H1 (cell line): Measurements from ENCODE around the gene FGF12. TPM values are rescaled to one million over a fixed set of nuclear protein-coding genes. Genes with fewer than 3 reads are reported as not detected.

ENCODE experiments used
- CTCF ChIA-PET: fragments of 300-600 bp; sonication (Branson Sonifier 250); formaldehyde crosslinking; loops from one replicate; lab custom pipeline; 2021; ENCODE audit not compliant: partially characterized antibody; lab: Charles Lee
- POLR2A ChIA-PET: fragments of 300-600 bp; sonication (Branson Sonifier 250); formaldehyde crosslinking; loops from one replicate; lab custom pipeline; 2021; ENCODE audit warnings: inconsistent platforms; ENCODE audit not compliant: partially characterized antibody; lab: Charles Lee
- DNase-seq, 2 experiments: peaks; one replicate each; pipeline versions ENCODE4 v3.0.0 to v3.0.0-alpha.2; 2010 to 2022; ENCODE audit warnings: low spot score in 2 of 2, low read depth in 1 of 2, mixed read lengths in 1 of 2
- FAIRE-seq: peaks from 2 replicates; lab custom pipeline; 2011; peaks lifted over from hg19 to GRCh38; lab: Jason Lieb, UNC
- H2AFZ ChIP-seq: 2 replicates; pipeline ENCODE4 v1.8.1; 2012; ENCODE audit warnings: low read length, inconsistent platforms
- H2AK5ac ChIP-seq: 2 replicates; pipeline ENCODE4 v1.6.1; 2013; ENCODE audit warnings: low read depth, low read length
- H2BK120ac ChIP-seq: replicated peaks from 2 replicates; pipeline ENCODE3; 2013; ENCODE audit warnings: low read depth, low read length, inconsistent platforms
- H2BK12ac ChIP-seq: 2 replicates; pipeline ENCODE4 v1.6.1; 2013; ENCODE audit warnings: low read depth, low read length
- H2BK15ac ChIP-seq: 2 replicates; pipeline ENCODE4 v1.6.1; 2013; ENCODE audit warnings: low read length
- H2BK20ac ChIP-seq: 2 replicates; pipeline ENCODE4 v1.6.1; 2013; ENCODE audit warnings: low read length
- H2BK5ac ChIP-seq: 2 replicates; pipeline ENCODE4 v1.6.1; 2013; ENCODE audit warnings: low read depth, low read length
- H3K14ac ChIP-seq: 2 replicates; pipeline ENCODE4 v1.6.1; 2013; ENCODE audit warnings: inconsistent platforms; ENCODE audit not compliant: insufficient read length
- H3K18ac ChIP-seq: 2 replicates; pipeline ENCODE4 v1.6.1; 2013; ENCODE audit warnings: low read length; ENCODE audit errors: extremely low read depth
- H3K23ac ChIP-seq: 2 replicates; pipeline ENCODE4 v1.6.1; 2013; ENCODE audit warnings: inconsistent platforms; ENCODE audit not compliant: insufficient read length
- H3K23me2 ChIP-seq: 2 replicates; pipeline ENCODE4 v1.6.1; 2013; ENCODE audit warnings: low read depth, low read length
- H3K27ac ChIP-seq: 2 replicates; pipeline ENCODE4 v1.6.1; 2011; ENCODE audit warnings: low read depth, low read length, inconsistent platforms
- H3K27me3 ChIP-seq, 4 experiments: replicated peaks in 1 of 4; 1 replicate in 1 of 4; 2 replicates in 3 of 4; pipeline versions ENCODE4 v1.6.1 to v1.8.1; 2011 to 2013; ENCODE audit warnings: low read length in 3 of 4, mild to moderate bottlenecking in 3 of 4, inconsistent platforms in 2 of 4, mixed read lengths in 2 of 4, moderate library complexity in 1 of 4; ENCODE audit not compliant: control insufficient read depth in 3 of 4, insufficient read depth in 3 of 4; ENCODE audit errors: extremely low read depth in 1 of 4
- H3K36me3 ChIP-seq, 4 experiments: 2 replicates each; pipeline versions ENCODE4 v1.6.1 to v1.8.1; 2011 to 2013; ENCODE audit warnings: mild to moderate bottlenecking in 4 of 4, low read length in 3 of 4, moderate library complexity in 2 of 4, control low read depth in 1 of 4, inconsistent platforms in 1 of 4; ENCODE audit not compliant: insufficient read depth in 4 of 4, control insufficient read depth in 2 of 4
- H3K4ac ChIP-seq: replicated peaks from 2 replicates; pipeline ENCODE3; 2013; ENCODE audit warnings: low read length, low read depth, mixed read lengths, inconsistent platforms; ENCODE audit not compliant: insufficient read length
- H3K4me1 ChIP-seq, 4 experiments: replicated peaks in 1 of 4; 1 replicate in 1 of 4; 2 replicates in 3 of 4; pipeline versions ENCODE4 v1.6.1 to v1.8.1; 2011 to 2013; ENCODE audit warnings: low read length in 3 of 4, inconsistent platforms in 2 of 4, mixed read lengths in 1 of 4; ENCODE audit not compliant: insufficient read depth in 4 of 4, control insufficient read depth in 3 of 4
- H3K4me2 ChIP-seq, 2 experiments: 2 replicates each; pipeline versions ENCODE4 v1.6.1 to v1.8.1; 2011 to 2013; ENCODE audit warnings: low read depth in 2 of 2, low read length in 2 of 2, control low read depth in 1 of 2, inconsistent platforms in 1 of 2, mild to moderate bottlenecking in 1 of 2; ENCODE audit not compliant: insufficient read depth in 1 of 2
- H3K4me3 ChIP-seq, 4 experiments: fragments of 200-600, 300-600 bp in 1 of 4; sonication (generic), shearing (Covaris generic), sonication (Bioruptor Twin) in 1 of 4; 2 replicates each; pipeline versions ENCODE4 v1.5.1 to v1.8.1; 2011 to 2016; ENCODE audit warnings: low read length in 4 of 4, low read depth in 3 of 4, control low read depth in 2 of 4, inconsistent platforms in 2 of 4, mild to moderate bottlenecking in 2 of 4, mixed read lengths in 1 of 4, moderate library complexity in 1 of 4; ENCODE audit not compliant: insufficient read depth in 2 of 4; ENCODE audit errors: extremely low read depth in 1 of 4
- H3K56ac ChIP-seq: replicated peaks from 2 replicates; pipeline ENCODE3; 2013; ENCODE audit warnings: low read depth, mild to moderate bottlenecking, mixed read lengths, low read length, inconsistent platforms; ENCODE audit not compliant: insufficient read length
- H3K79me1 ChIP-seq: 2 replicates; pipeline ENCODE4 v1.6.1; 2013; ENCODE audit warnings: low read depth, low read length, control low read depth
- H3K79me2 ChIP-seq, 2 experiments: 2 replicates each; pipeline versions ENCODE4 v1.6.1 to v1.8.1; 2012 to 2013; ENCODE audit warnings: low read length in 2 of 2, mild to moderate bottlenecking in 2 of 2, inconsistent platforms in 1 of 2; ENCODE audit not compliant: insufficient read depth in 2 of 2, control insufficient read depth in 1 of 2
- H3K9ac ChIP-seq, 4 experiments: replicated peaks in 1 of 4; 1 replicate in 1 of 4; 2 replicates in 3 of 4; pipeline versions ENCODE4 v1.6.1 to v1.8.1; 2011 to 2013; ENCODE audit warnings: low read depth in 3 of 4, low read length in 3 of 4, control low read depth in 2 of 4, mild to moderate bottlenecking in 2 of 4, moderate library complexity in 2 of 4, inconsistent platforms in 1 of 4; ENCODE audit errors: extremely low read depth in 1 of 4
- H3K9me3 ChIP-seq, 2 experiments: 2 replicates each; pipeline versions ENCODE4 v1.6.1 to v1.8.1; 2012 to 2013; ENCODE audit warnings: mild to moderate bottlenecking in 2 of 2, moderate library complexity in 2 of 2, control low read depth in 1 of 2, inconsistent platforms in 1 of 2, low read depth in 1 of 2, low read length in 1 of 2, mixed read lengths in 1 of 2; ENCODE audit not compliant: insufficient read depth in 2 of 2
- H4K20me1 ChIP-seq, 2 experiments: replicated peaks in 1 of 2; 2 replicates each; pipeline versions ENCODE3 to v1.8.1; 2011 to 2013; ENCODE audit warnings: inconsistent platforms in 2 of 2, low read length in 2 of 2, mild to moderate bottlenecking in 1 of 2; ENCODE audit not compliant: insufficient read depth in 2 of 2, control insufficient read depth in 1 of 2
- H4K5ac ChIP-seq: 2 replicates; pipeline ENCODE4 v1.6.1; 2013; ENCODE audit warnings: low read length, low read depth, mixed read lengths, inconsistent platforms; ENCODE audit not compliant: insufficient read length
- H4K8ac ChIP-seq: 2 replicates; pipeline ENCODE4 v1.8.0; 2013; ENCODE audit warnings: mild to moderate bottlenecking, moderate library complexity, low read length, inconsistent platforms; ENCODE audit not compliant: insufficient read depth; ENCODE audit errors: extremely low read depth
- H4K91ac ChIP-seq: replicated peaks from 2 replicates; pipeline ENCODE3; 2013; ENCODE audit warnings: low read length, mixed read lengths, inconsistent platforms; ENCODE audit not compliant: insufficient read length
- ATF2 ChIP-seq: IDR thresholded peaks from 2 replicates; pipeline ENCODE4 v1.6.1; 2012; ENCODE audit warnings: low read length, inconsistent platforms
- BRCA1 ChIP-seq: IDR thresholded peaks from 2 replicates; pipeline ENCODE4 v1.6.1; 2012; ENCODE audit warnings: low read depth, low read length, improper control_type of control experiment
- CBX8 ChIP-seq: fragments of 300-800, 300-1000 bp; sonication (generic); IDR thresholded peaks from 2 replicates; pipeline ENCODE4 v1.7.1; 2016; ENCODE audit warnings: low read depth, low read length, borderline replicate concordance
- HDAC6 ChIP-seq: IDR thresholded peaks from one replicate; pipeline ENCODE4 v1.7.1; 2012; ENCODE audit warnings: low read depth, mild to moderate bottlenecking, inconsistent platforms, low read length, moderate library complexity
- JUN ChIP-seq: IDR thresholded peaks from 2 replicates; pipeline ENCODE4 v1.6.1; 2011; ENCODE audit warnings: low read depth, mild to moderate bottlenecking, improper control_type of control experiment, low read length
- MAFK ChIP-seq: IDR thresholded peaks from 2 replicates; pipeline ENCODE4 v1.6.1; 2012; ENCODE audit warnings: low read depth, mild to moderate bottlenecking, improper control_type of control experiment, low read length
- MAX ChIP-seq: IDR thresholded peaks from 2 replicates; pipeline ENCODE4 v1.6.1; 2012; ENCODE audit warnings: inconsistent platforms
- SAP30 ChIP-seq: fragments of 300-600 bp; sonication (generic); IDR thresholded peaks from 2 replicates; pipeline ENCODE4 v1.7.1; 2012; ENCODE audit warnings: low read length, moderate library complexity, mild to moderate bottlenecking, inconsistent platforms; ENCODE audit not compliant: insufficient read depth, insufficient replicate concordance
- SIN3A ChIP-seq, 2 experiments: IDR thresholded peaks in 1 of 2; conservative IDR thresholded peaks in 1 of 2; 2 replicates each; pipeline ENCODE4 v1.6.1; 2011 to 2012; ENCODE audit warnings: low read length in 2 of 2, improper control_type of control experiment in 1 of 2, low read depth in 1 of 2, mild to moderate bottlenecking in 1 of 2
- SRF ChIP-seq: IDR thresholded peaks from 2 replicates; pipeline ENCODE4 v1.6.1; 2011; ENCODE audit warnings: mild to moderate bottlenecking, low read depth, low read length, moderate library complexity
- USF2 ChIP-seq: IDR thresholded peaks from 2 replicates; pipeline ENCODE4 v1.6.1; 2011; ENCODE audit warnings: low read length, improper control_type of control experiment
- WGBS, 2 experiments: shearing (Covaris generic) in 1 of 2; methylation state at CpG; one replicate each; pipeline versions ENCODE4 v1.1.6 to v1.1.7; 2013 to 2015; ENCODE audit warnings: low lambda C conversion rate in 2 of 2, mixed read lengths in 2 of 2, inconsistent platforms in 1 of 2, low coverage in 1 of 2, missing lambda C conversion rate in 1 of 2; ENCODE audit not compliant: insufficient replicate concordance in 2 of 2, insufficient coverage in 1 of 2, insufficient read length in 1 of 2; ENCODE audit errors: extremely low coverage in 1 of 2, missing lambda C conversion rate in 1 of 2; 5-methylcytosine and 5-hydroxymethylcytosine counted together
- polyA plus RNA-seq, 7 experiments: library from polyadenylated mRNA; depleted of rRNA in 3 of 7; stranded (reverse) in 5 of 7; unstranded in 2 of 7; fragments of >200 nt in 5 of 7; fragments of 200-250 nt in 2 of 7; gene quantifications; 1 replicate in 5 of 7; 2 replicates in 1 of 7; 4 replicates in 1 of 7; pipeline versions ENCODE4 v1.2.1 to v1.2.3, GENCODE V29; 2011 to 2013; ENCODE audit warnings: missing spikeins in 2 of 7, mixed read lengths in 2 of 7
- total RNA-seq: library from RNA; stranded (reverse); fragmentation: NEBNext Ultra II Directional; extraction: Animal tissue kit (Norgen Biotek cat#: 25700); gene quantifications from 2 replicates; pipeline ENCODE4 v1.2.1, GENCODE V29; 2021

The FGF12 gene
- total and polyA plus RNA-seq, 2 of the 8 experiments (the other 6 are each of a cell fraction or from before 2014, with no cell fraction given): 4.1 to 16.6 TPM

- peaks cover under 1 to 2% (median under 1%) of the 10 kb centered on the region in 4 experiments; a peak in 4 of 7 replicates for H3K27me3 ChIP-seq
- no peaks in the 10 kb centered on the region for H3K9me3 ChIP-seq
- peaks cover 0 to 3% (median 0%) of the 10 kb centered on the region in 4 experiments; a peak in 1 of 7 replicates for H3K4me1 ChIP-seq
- no peak overlapping the region for H3K9ac ChIP-seq
- no peak overlapping the region for H3K27ac ChIP-seq
- ChIA-PET CTCF (interaction anchor here (1.3 to 1.6 kb wide), 3 partner anchors 15 to 237 kb away, joined by 3 read pairs; no protein-coding TSS in a partner anchor), POLR2A (no interaction called here)
- no peaks in the 10 kb centered on the region for H3K23me2 ChIP-seq
- no peak overlapping the region for H4K8ac ChIP-seq
- WGBS, 2 experiments: 49% methylated on average over 2 of the region's 2 CpGs; no CpG with 5 or more reads in 1 of the 2 experiments
- no peak overlapping the region for H2BK120ac ChIP-seq
- H3K4ac ChIP-seq: no peak overlapping the region
- H3K56ac ChIP-seq: no peak overlapping the region
- H3K4me2 ChIP-seq: no peak overlapping the region
- H2BK15ac ChIP-seq: no peak overlapping the region
- no peaks in the 10 kb centered on the region for H3K36me3 ChIP-seq
- no peaks in the 10 kb centered on the region for H4K20me1 ChIP-seq
- no peak overlapping the region for H3K18ac ChIP-seq
- FAIRE-seq (no peak), DNase-seq (no peak)
- H2AK5ac ChIP-seq: no peak overlapping the region
- no peak overlapping the region for H2BK12ac ChIP-seq
- no peak overlapping the region for H4K5ac ChIP-seq
- no peak overlapping the region for H2BK5ac ChIP-seq
- no peaks in the 10 kb centered on the region for H3K79me2 ChIP-seq
- no peak overlapping the region for H3K23ac ChIP-seq
- H3K14ac ChIP-seq: no peak overlapping the region
- no peak overlapping the region for H2BK20ac ChIP-seq
- no peak overlapping the region for H4K91ac ChIP-seq
- no peaks in the 10 kb centered on the region for H3K79me1 ChIP-seq
- no peak overlapping the region; a peak in 1 of 8 replicates for H3K4me3 ChIP-seq
- no peak overlapping the region for H2AFZ ChIP-seq
- TF ChIP-seq JUN (no peak), CBX8 (no peak), SAP30 (no peak), MAX (no peak), SRF (no peak), SIN3A (conservative IDR thresholded peaks at IDR 0.05 in 1 of 2, IDR thresholded peaks at IDR 0.05 in 1 of 2; ENCODE audit: low read depth in 1 of 2, low read length in 2 of 2) (no peak), HDAC6 (no peak), MAFK (no peak), BRCA1 (no peak), USF2 (no peak), ATF2 (no peak)
Observed at GRCh38 chr3:192186045-192186444, 541.3 kb downstream of the FGF12 start.
